Stimulated activated CD4-positive, alpha-beta T cell treated with anti-CD3 and anti-CD28 coated beads, Interleukin-2, amount 100 ng/mL, for 48 hours (primary cell): ENCODE data around the gene RFX2.
"Not testable (repeated sequence)": the region's sequence is repeated elsewhere in the genome, so short reads cannot be mapped to it uniquely, and the experiment has no call there.

Experiments
- DNase-seq, 2 donors: peaks; one replicate each; pipeline ENCODE4 v3.0.0-alpha.2; 2020

The RFX2 gene

DNA sequence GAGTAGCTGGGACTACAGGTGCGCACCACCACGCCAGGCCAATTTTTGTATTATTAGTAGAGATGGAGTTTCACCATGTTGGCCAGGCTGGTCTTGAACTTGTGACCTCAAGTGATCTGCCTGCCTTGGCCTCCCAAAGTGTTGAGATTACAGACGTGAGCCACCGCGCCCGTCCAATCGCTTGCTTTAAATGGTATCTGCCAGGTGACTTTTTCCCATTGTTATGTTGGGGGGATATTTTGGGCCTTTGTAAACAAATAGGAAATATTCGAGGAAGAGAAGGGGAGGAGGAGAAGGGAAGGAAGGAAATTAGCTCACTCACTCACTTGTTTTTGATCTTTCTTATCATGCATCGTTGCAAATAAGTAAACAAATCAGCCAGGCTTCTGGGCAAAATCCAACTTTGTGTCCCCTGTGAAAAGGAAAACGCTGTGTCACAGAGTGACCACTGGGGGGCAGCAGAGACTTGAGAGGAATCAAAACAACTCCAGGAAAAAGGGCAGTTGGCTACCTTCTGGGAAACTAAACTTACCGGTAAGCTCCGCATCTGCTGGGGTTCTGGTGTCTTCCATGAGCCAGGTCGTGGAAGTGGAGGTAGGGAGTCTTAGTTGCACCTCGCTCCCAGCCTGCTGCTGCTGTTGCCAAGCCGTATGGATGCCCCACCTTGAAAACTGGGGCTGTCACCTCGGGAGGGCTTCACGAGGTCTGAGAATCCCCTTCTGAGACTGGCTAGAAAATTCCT lies 123.1 kb downstream of the RFX2 start:
- peak; percentile 76 to 77 for DNase-seq

- not testable (repeated sequence) for DNase-seq
These were observed 124.5 kb downstream of the RFX2 start for GRCh38 chr19:5985837-5986236.

GRCh38 chr19:5985098-5985783 lies 125.1 kb downstream of the RFX2 start:
- DNase-seq, result no peak

DNA sequence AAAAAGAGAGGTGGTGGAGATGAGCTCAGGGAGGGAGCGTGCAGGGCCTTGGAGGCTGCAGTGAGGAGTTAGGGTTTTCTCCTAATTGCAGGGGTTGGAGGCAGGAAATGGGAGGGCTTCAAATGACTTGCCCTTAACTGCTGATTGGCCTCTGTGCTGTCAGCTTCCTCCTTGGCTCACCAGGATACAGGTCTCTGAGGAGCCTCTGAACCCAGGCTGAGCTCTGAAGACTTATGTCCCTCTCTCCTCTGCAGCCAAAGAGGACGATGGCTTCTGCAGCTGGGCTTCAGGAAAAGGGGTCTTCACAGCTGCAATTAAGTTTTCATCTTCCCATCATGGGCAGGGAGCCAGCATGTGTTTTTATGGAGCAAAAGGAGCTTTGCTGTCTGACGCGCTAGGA lies 125.7 kb downstream of the RFX2 start:
- no peak for DNase-seq

DNA sequence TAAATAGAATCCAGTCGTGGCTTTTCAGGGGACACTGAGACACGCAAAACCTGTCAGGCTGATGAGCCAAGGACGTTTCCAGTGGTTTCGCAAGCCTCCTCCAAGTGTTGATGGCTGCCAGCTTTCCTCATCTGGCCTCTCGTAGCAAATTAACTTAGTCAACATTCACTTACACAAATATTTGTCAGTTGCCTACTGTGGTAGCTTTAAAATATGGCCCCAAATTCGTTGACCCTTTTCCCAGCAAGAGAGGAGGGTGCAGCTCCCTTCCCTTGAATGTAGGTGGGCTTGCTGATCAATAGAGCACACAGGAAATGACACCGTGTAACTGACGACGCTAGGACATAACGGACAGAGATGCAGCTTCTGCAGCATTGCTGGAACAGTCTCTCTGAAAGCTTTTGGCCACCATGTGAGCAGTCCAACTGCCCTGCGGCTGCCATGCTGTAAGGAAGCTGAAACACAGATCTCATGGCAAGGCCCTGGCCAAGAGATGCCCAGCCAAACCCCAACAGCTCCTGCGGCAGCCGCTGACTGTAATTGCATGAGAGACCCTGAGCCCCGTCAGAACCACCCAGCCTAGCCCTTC lies 126.8 kb downstream of the RFX2 start:
- DNase-seq, result no peak

DNA sequence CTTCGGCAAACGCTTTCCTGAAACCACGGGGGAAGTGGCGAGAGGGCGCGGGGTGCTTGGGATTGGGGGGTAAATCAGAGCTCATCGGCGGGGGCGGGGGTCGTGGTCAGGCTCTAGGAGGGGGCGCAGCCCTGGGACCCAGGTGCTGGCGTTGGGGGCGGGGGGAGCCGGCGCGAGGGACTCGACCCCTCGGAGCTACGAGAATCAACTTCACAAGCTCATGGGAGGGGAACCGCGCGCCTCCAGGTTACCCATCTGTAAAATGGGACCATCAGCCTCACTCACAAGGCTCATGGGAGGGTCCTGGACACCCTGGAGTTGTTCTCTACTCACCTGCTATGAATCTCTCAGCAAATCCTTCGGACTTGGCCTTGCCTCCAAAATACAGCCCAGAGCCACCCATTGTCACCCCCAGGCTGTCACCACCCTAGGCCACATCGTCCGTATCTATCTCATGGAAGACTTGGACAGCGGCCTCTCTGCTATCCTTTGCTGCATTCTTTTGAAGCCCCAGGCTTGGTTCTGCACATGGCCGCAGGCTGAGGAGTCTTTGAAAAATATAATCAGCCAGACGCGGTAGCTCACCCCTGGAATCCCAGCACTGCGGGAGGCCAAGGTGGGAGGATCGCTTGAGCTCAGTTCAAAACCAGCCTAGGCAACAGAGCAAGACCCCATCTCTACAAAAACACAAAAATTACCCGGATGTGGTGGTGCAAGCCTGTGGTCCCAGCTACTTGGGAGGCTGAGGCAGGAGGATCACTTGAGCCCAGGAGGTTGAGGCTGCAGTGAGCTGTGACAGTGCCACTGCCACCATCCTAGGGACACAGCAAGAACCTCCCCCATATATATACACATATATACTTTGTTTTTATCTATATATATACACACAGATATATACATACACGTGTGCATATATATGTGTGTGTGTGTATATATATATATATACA lies 131.4 kb downstream of the RFX2 start:
- no peak for DNase-seq

DNA sequence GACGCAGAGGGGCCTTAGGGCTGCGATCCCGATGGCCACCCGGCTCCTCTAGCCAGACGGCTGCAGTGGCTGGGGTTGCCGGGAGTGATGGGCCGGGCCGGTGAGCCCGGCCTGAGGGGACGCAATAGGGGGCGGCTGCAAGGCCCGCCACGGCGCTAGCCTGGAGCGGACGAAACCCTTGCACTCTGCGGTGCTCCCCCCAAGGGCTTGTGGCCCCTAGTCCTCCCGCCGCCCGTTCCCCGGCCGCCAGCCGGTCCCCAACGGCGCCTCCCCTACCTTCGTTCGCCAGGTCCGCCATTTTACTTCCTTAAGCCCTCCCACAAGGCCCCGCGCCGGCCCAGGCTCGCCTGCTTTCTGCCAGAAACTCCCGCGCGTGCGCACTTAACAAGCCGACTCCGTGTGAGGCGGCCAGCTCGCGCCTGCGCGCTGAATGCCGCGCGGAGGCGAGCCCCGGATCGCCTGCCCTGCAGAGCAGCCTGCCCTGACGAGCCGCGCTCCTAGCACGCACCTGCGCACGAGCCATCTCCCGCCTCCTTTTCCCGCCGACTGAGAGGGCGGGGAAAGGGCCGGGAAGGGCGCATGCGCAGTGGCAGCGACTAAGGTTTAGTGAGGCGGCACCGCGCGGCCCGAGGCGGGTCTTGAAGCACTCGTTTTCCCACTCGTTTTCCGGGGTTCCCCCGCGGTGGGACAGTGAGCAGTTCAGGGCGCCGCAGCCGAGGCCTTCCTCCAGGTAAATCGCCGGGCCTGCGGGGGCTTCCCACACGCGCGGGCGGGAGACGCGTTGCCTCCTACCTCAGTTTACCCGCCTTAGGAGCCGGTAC lies 132.3 kb downstream of the RFX2 start, which contains the start of gene RANBP3:
Gene RANBP3 (minus strand): TSS at position 356 of the 821 bp plus-strand sequence. CDS start 58 bp downstream, at position 298.
- peak; percentile 94 to 95 for DNase-seq

GRCh38 chr19:5977222-5977784 lies 133.0 kb downstream of the RFX2 start:
- no peak for DNase-seq

- DNase-seq, result no peak
These were observed 133.5 kb downstream of the RFX2 start for GRCh38 chr19:5976768-5977167.

- no peak for DNase-seq
These were observed 134.9 kb downstream of the RFX2 start for GRCh38 chr19:5975388-5975728.

- DNase-seq, result no peak
These were observed 135.4 kb downstream of the RFX2 start for GRCh38 chr19:5974721-5975387.

DNA sequence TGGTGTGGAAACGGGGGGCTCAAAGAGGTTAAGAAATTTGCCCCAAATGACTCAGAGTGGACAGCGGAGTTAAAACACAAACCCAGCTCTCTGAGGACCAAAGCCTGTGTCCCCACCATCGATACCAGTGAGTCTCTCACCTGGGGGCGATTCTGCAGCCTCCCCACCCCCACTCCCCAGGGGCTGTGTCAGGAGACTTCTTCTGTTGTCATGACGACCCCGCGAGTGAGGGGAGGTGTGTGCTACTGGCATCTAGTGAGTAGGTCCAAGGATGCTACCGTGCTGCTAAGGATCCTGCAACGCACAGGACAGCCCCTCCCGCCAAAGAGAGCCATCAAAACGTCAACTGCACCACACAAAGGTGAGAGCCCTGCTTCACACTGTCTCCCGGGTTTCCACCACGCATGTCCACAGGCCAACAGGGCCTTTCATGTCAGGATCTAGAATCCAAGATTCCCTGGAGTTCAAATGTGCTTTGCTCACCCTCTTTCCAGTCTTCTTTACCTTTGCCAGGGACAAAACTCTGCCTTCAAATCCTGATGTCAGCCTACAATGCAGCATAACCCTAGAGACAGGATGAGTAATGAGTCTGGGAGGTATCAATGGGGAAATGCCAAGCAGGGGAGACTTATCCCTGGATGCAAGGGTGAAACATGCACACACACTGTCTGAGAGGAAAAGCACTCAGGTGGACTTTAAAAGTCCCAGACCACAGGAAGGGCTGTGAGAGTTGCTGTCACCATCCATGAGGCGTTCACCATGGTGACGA lies 136.2 kb downstream of the RFX2 start:
- no peak for DNase-seq

GRCh38 chr19:5973376-5973775 lies 136.9 kb downstream of the RFX2 start:
- no peak for DNase-seq

- no peak for DNase-seq
These were observed 138.0 kb downstream of the RFX2 start for GRCh38 chr19:5972355-5972731.

GRCh38 chr19:5971714-5972354 lies 138.5 kb downstream of the RFX2 start:
- DNase-seq, result no peak

DNA sequence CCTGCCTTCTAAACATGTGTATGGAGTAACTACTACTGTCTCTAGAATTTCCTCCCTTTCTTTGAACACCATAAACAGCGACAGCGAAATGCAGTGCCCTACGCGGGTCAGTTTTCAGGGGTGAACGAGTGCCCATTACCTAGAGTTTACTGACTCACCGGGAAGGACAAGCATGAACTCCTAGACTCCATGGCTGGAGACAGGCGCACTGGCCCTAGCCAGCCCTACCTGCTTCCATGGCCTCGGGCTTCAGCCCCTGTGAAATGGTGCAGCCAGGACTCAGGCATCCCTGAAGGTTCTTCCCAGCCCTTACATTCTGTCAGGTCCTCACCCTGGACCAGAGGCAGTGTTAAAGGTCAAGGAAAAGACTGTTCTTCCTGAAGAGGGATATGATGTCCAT lies 140.8 kb downstream of the RFX2 start:
- no peak for DNase-seq

- DNase-seq, result no peak
These were observed 141.6 kb downstream of the RFX2 start for GRCh38 chr19:5968431-5969373.

DNA sequence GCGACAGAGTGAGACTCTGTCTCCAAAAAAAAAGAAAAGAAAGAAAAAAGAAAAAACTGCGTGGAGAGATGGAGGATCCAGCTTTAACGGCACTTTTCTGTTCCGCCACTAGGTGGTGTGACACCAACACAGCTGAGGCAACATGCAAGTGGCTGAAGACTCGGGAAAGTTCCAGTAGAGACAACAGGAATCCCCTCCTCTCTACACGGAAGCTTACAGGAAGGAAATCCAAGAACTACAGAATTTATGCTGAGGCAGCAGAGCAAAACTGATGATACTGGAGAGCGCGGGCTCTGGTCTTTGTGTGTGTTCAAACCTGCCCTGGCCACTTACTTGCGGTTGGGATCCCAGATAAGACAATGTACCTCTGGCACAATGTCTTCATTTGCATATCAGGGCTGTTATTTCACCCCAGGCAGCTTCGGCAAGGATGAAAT lies 142.3 kb downstream of the RFX2 start:
- peak; percentile 56 to 68 for DNase-seq

- no peak for DNase-seq
These were observed 142.7 kb downstream of the RFX2 start for GRCh38 chr19:5967571-5967970.
